ENCODE results near the gene RNF144B.
"Not testable (repeated sequence)": the region's sequence is repeated elsewhere in the genome, so short reads cannot be mapped to it uniquely, and the experiment has no call there.

Gene RNF144B

DNA sequence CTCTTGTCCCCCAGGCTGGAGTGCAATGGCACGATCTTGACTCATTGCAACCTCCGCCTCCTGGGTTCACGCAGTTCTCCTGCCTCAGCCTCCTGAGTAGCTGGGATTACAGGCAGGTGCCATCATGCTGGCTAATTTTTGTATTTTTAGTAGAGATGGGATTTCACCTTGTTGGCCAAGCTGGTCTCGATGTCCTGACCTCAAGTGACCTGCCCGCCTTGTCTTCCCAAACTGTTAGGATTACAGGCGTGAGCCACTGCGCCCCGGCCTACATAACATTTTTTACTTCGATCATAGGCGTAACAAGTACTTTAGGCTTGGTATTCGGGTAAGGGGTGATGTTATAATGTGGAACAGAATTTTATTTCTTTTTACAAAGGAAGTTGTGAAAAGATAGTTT lies 22.5 kb downstream of the RNF144B start:
- not testable (repeated sequence) for H3K4me3 ChIP-seq (ENCODE audit: low read length); H3K27ac ChIP-seq (ENCODE audit: low read depth, low read length); H3K27me3 ChIP-seq (ENCODE audit: insufficient read depth, low read length); H3K36me3 ChIP-seq (ENCODE audit: insufficient read depth, low read length); H3K4me1 ChIP-seq (ENCODE audit: insufficient read depth, low read length); H3K9me3 ChIP-seq (ENCODE audit: insufficient read depth, low read depth, low read length); H3K9ac ChIP-seq (ENCODE audit: low read depth, low read length)
- 96% methylated on average over 11 of the region's 11 CpGs for WGBS

DNA sequence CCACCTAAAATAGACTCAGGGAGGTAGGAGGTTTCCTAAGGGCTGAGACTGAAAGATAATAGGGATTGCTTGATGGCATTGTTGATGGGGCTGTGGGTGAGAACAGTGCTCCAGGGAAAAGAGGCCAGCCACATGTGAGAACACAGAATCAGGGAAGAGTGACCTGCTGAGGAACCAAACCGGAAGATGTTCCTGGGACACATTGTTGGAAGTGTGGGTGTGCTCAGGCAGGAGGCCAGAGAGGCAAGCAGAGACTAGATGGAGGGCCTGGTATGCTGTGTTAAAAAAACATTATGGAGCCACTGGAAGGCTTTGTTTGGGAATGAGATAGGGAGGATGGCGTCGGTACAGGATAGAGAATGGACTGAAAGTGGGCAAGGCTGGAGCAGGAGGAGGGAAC lies 23.3 kb downstream of the RNF144B start:
- Histone ChIP-seq H3K36me3 (ENCODE audit: insufficient read depth, low read length) (no peaks in the 10 kb centered on the region), H3K9ac (ENCODE audit: low read depth, low read length) (no peak overlapping the region), H3K27me3 (ENCODE audit: insufficient read depth, low read length) (no peaks in the 10 kb centered on the region), H3K4me1 (ENCODE audit: insufficient read depth, low read length) (no peaks in the 10 kb centered on the region), H3K9me3 (ENCODE audit: insufficient read depth, low read depth, low read length) (no peaks in the 10 kb centered on the region), H3K27ac (ENCODE audit: low read depth, low read length) (no peak overlapping the region), H3K4me3 (ENCODE audit: low read length) (no peak overlapping the region)
- 85% methylated on average over 3 of the region's 3 CpGs for WGBS

DNA sequence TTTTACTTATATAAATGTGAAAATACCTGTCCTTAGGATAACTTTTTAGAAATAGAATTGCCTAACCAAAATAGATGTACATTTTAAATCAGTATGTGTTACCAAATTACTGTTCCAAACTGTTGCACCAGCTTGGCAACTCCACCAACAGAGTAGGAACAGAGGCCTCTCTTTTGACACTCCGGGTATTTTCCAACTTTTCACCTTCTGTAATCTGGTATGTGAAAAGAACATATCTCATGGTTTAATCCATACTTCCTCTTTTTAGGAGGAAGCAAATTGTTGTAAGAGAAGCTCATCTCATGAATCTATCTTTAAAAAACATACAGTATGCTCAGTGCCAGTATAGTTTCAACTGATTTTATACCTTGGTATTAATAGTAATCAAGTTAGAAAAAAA lies 24.9 kb downstream of the RNF144B start:
- Histone ChIP-seq H3K9me3 (ENCODE audit: insufficient read depth, low read depth, low read length) (no peaks in the 10 kb centered on the region), H3K4me3 (ENCODE audit: low read length) (no peak overlapping the region), H3K4me1 (ENCODE audit: insufficient read depth, low read length) (0 out of 2 replicates have a peak, but pooled peaks cover 4% of the 10 kb centered on the region), H3K27ac (ENCODE audit: low read depth, low read length) (no peak overlapping the region), H3K27me3 (ENCODE audit: insufficient read depth, low read length) (no peaks in the 10 kb centered on the region), H3K9ac (ENCODE audit: low read depth, low read length) (no peak overlapping the region), H3K36me3 (ENCODE audit: insufficient read depth, low read length) (no peaks in the 10 kb centered on the region)
- 100% methylated on average over 1 of the region's 1 CpG for WGBS

DNA sequence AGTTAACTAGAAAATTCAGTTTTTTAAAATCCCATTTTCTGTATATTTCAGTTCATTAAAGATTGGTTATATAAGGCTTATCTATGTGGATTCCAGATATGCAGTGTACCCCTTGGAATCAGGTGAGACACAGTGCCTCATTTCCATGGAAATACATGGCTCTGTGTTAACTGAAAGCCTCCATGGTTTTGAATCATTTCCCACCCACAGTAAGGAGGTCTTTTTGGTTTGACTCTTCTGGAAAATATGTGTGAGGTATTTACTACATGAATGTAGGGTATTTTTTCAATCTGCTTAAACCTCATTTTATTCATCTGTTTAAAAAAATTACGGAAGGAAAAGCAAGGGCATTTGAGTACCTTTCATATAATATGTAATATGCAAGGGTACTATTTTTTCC lies 25.5 kb downstream of the RNF144B start:
- Histone ChIP-seq H3K9ac (ENCODE audit: low read depth, low read length) (no peak overlapping the region), H3K9me3 (ENCODE audit: insufficient read depth, low read depth, low read length) (no peaks in the 10 kb centered on the region), H3K4me3 (ENCODE audit: low read length) (no peak overlapping the region), H3K4me1 (ENCODE audit: insufficient read depth, low read length) (0 out of 2 replicates have a peak, but pooled peaks cover 4% of the 10 kb centered on the region), H3K27ac (ENCODE audit: low read depth, low read length) (no peak overlapping the region), H3K27me3 (ENCODE audit: insufficient read depth, low read length) (no peaks in the 10 kb centered on the region), H3K36me3 (ENCODE audit: insufficient read depth, low read length) (no peaks in the 10 kb centered on the region)
- no CpG with 5 or more reads among the region's 1 CpG for WGBS

DNA sequence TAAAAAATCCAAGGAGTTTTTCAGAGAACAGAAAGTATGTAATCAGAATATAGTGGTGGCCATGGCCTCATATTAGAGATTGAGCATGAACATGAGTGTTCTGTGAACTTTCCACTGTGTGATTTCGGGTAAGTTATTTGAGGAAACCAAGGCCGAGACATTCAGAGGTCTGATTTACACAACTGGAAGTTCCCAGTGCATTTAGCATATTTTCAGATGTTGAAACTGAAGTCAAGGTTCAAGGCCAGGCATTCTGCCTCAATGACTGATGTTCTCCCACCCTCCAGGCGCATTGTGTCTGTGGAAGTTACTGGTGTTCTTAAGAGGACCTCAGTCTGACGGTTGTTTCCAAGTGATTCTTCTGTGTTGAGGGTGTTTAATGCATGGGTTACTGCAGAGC lies 26.2 kb downstream of the RNF144B start:
- Histone ChIP-seq H3K9ac (ENCODE audit: low read depth, low read length) (no peak overlapping the region), H3K36me3 (ENCODE audit: insufficient read depth, low read length) (no peaks in the 10 kb centered on the region), H3K4me3 (ENCODE audit: low read length) (no peak overlapping the region), H3K4me1 (ENCODE audit: insufficient read depth, low read length) (0 out of 2 replicates have a peak, but pooled peaks cover 4% of the 10 kb centered on the region), H3K27me3 (ENCODE audit: insufficient read depth, low read length) (no peaks in the 10 kb centered on the region), H3K9me3 (ENCODE audit: insufficient read depth, low read depth, low read length) (no peaks in the 10 kb centered on the region), H3K27ac (ENCODE audit: low read depth, low read length) (no peak overlapping the region)
- WGBS = 93% methylated on average over 4 of the region's 4 CpGs

DNA sequence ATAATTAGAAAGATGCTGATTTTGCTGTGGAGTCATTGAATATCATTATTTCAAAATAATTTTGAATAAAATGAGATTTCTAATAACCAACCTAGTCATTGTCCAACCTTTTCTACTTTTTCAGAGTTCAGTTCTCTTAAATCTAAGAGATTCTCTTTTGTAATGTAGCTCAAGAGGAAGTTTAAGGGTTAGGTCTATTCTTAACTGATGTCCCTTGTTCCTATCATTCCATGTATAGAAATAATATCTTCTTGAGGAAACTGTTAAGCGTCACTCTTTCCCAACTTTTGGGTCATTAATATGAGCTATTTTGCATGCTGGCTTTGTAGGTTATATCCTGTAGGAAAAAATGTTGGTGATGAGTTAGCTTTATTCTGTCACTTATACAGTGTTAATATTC lies 27.0 kb downstream of the RNF144B start:
- H3K9me3 ChIP-seq (ENCODE audit: insufficient read depth, low read depth, low read length) = no peaks in the 10 kb centered on the region
- H3K9ac ChIP-seq (ENCODE audit: low read depth, low read length) = no peak overlapping the region
- H3K27ac ChIP-seq (ENCODE audit: low read depth, low read length) = no peak overlapping the region
- H3K27me3 ChIP-seq (ENCODE audit: insufficient read depth, low read length) = no peaks in the 10 kb centered on the region
- H3K4me1 ChIP-seq (ENCODE audit: insufficient read depth, low read length) = 0 out of 2 replicates have a peak, but pooled peaks cover 4% of the 10 kb centered on the region
- H3K36me3 ChIP-seq (ENCODE audit: insufficient read depth, low read length) = no peaks in the 10 kb centered on the region
- H3K4me3 ChIP-seq (ENCODE audit: low read length) = no peak overlapping the region
- 100% methylated on average over 1 of the region's 1 CpG for WGBS

DNA sequence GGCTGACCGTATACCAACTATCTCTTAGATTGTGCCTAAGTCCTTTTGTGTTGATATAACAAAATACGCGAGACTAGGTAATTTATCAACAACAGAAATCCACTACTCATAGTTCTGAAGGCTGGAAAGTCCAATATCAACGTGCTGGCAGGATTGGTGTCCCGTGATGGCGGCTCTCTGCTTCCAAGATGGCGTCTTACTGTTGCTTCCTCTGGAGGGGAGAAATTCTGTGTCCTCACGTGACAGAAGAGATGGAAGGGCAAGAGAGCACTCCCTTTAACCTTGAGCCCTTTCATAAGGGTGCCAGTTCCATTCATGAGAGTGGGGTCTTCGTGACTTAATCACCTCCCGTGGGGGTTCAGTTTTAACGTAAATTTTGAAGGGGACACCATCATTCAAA lies 28.1 kb downstream of the RNF144B start:
- H3K4me1 ChIP-seq (ENCODE audit: insufficient read depth, low read length) = 0 out of 2 replicates have a peak, but pooled peaks cover 4% of the 10 kb centered on the region
- H3K27ac ChIP-seq (ENCODE audit: low read depth, low read length) = no peak overlapping the region
- no peaks in the 10 kb centered on the region for H3K9me3 ChIP-seq (ENCODE audit: insufficient read depth, low read depth, low read length)
- 98% methylated on average over 11 of the region's 11 CpGs for whole genome bisulfite sequencing
- H3K27me3 ChIP-seq (ENCODE audit: insufficient read depth, low read length) = no peaks in the 10 kb centered on the region
- H3K4me3 ChIP-seq (ENCODE audit: low read length) = no peak overlapping the region
- no peak overlapping the region for H3K9ac ChIP-seq (ENCODE audit: low read depth, low read length)
- H3K36me3 ChIP-seq (ENCODE audit: insufficient read depth, low read length) = no peaks in the 10 kb centered on the region

DNA sequence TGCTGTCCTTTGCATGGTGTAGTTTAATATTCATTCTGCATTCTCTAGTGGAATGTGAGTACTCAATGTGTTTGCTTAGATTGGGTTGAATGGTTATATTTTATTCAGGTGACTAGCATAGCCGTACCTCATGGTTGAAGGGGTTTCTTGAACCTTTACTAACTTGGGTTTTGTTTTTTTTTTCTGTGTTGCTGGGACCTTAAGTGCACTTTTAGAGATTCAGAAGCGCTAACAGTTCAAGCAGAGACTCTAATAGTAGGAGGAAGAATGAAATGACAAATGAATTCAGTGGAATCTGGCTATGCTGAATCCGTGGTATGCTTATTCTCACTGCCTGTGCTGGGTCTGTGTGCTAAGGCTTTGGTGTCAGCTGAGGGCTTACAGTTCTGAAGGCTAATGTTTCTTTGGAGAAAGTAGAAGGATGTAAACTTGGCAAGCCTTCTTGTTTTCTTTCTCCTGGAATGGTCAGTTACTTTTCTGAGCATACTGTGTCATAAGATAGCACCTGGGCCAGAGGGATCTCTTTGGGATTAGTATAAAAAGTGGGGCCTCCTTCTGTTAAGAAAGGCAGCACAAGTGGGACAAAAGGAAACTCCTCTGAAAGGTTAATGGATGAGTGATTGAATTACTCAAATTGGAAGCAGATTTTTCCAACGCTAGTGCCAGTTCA lies 28.7 kb downstream of the RNF144B start:
- H3K27me3 ChIP-seq (ENCODE audit: insufficient read depth, low read length) = no peaks in the 10 kb centered on the region
- H3K9ac ChIP-seq (ENCODE audit: low read depth, low read length) = no peak overlapping the region
- H3K9me3 ChIP-seq (ENCODE audit: insufficient read depth, low read depth, low read length) = no peaks in the 10 kb centered on the region
- 0 out of 2 replicates have a peak, but pooled peaks cover 4% of the 10 kb centered on the region for H3K4me1 ChIP-seq (ENCODE audit: insufficient read depth, low read length)
- H3K27ac ChIP-seq (ENCODE audit: low read depth, low read length) = no peak overlapping the region
- 87% methylated on average over 4 of the region's 4 CpGs for WGBS
- no peaks in the 10 kb centered on the region for H3K36me3 ChIP-seq (ENCODE audit: insufficient read depth, low read length)
- no peak overlapping the region for H3K4me3 ChIP-seq (ENCODE audit: low read length)

DNA sequence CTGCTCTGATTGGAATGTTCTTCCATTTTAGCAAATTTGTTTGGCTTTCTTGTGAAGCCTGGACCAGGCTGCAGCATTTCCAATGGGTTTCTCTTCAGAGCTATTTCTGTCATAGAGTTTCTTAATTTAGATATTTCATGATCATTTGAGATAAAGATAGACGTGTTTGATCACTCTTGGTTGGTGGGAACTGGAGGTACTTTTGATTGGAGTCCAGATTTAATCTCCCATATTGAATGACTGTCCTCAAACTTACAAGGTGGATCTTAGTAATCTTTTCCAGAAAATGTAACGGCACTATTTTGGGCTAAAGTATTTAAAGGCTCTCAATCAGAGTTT lies 29.2 kb downstream of the RNF144B start:
- H3K4me3 ChIP-seq (ENCODE audit: low read length) = no peak overlapping the region
- H3K9me3 ChIP-seq (ENCODE audit: insufficient read depth, low read depth, low read length) = no peaks in the 10 kb centered on the region
- no peaks in the 10 kb centered on the region for H3K36me3 ChIP-seq (ENCODE audit: insufficient read depth, low read length)
- H3K9ac ChIP-seq (ENCODE audit: low read depth, low read length) = no peak overlapping the region
- no peaks in the 10 kb centered on the region for H3K27me3 ChIP-seq (ENCODE audit: insufficient read depth, low read length)
- 100% methylated on average over 1 of the region's 2 CpGs for WGBS
- H3K27ac ChIP-seq (ENCODE audit: low read depth, low read length) = no peak overlapping the region
- H3K4me1 ChIP-seq (ENCODE audit: insufficient read depth, low read length) = 0 out of 2 replicates have a peak, but pooled peaks cover 4% of the 10 kb centered on the region

DNA sequence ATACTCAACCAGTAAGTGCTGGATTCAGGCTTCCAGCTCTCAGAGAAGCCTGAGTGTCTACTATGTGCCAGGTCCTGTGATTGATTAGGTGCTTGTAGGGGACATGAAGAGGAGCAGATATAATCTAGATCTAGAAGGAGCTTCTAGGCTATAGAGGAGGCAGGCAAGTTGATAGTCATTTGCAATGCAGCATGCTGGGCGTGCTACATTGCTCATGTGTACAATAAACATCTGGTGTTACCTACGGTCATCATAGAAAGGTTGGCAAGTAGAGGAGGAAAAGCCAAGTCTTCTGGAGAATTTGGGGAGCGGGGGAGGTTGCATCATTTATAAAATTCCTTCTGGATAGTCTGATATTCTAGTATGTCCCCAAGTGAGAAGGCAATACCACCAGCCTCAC lies 33.2 kb downstream of the RNF144B start:
- Histone ChIP-seq H3K27me3 (ENCODE audit: insufficient read depth, low read length) (no peaks in the 10 kb centered on the region), H3K4me3 (ENCODE audit: low read length) (no peak overlapping the region), H3K9ac (ENCODE audit: low read depth, low read length) (no peak overlapping the region), H3K9me3 (ENCODE audit: insufficient read depth, low read depth, low read length) (no peaks in the 10 kb centered on the region), H3K36me3 (ENCODE audit: insufficient read depth, low read length) (no peaks in the 10 kb centered on the region), H3K27ac (ENCODE audit: low read depth, low read length) (no peak overlapping the region), H3K4me1 (ENCODE audit: insufficient read depth, low read length) (0 out of 2 replicates have a peak, but pooled peaks cover 4% of the 10 kb centered on the region)
- WGBS = 88% methylated on average over 3 of the region's 3 CpGs

DNA sequence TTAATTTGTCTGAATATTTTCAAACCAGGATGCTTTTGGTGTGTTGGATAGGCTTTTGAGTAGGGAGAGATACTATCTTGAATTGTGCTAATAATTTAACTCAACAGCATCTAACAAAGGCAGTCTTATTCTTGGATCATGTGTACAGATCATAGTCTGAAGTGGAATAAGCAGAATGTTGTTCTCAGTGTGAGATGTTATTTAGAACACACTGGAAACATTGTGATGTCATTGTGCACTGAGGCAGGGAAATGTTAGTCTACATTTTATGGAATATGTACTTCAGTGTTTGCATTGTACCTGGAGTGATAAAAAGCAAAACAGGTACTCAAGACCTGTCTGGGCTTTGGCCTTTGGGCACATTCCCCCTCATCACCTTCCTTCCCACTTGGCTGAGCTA lies 35.0 kb downstream of the RNF144B start:
- Histone ChIP-seq H3K9me3 (ENCODE audit: insufficient read depth, low read depth, low read length) (no peaks in the 10 kb centered on the region), H3K4me3 (ENCODE audit: low read length) (no peak overlapping the region), H3K9ac (ENCODE audit: low read depth, low read length) (no peak overlapping the region), H3K27ac (ENCODE audit: low read depth, low read length) (no peak overlapping the region), H3K27me3 (ENCODE audit: insufficient read depth, low read length) (no peaks in the 10 kb centered on the region), H3K4me1 (ENCODE audit: insufficient read depth, low read length) (no peaks in the 10 kb centered on the region), H3K36me3 (ENCODE audit: insufficient read depth, low read length) (no peaks in the 10 kb centered on the region)

DNA sequence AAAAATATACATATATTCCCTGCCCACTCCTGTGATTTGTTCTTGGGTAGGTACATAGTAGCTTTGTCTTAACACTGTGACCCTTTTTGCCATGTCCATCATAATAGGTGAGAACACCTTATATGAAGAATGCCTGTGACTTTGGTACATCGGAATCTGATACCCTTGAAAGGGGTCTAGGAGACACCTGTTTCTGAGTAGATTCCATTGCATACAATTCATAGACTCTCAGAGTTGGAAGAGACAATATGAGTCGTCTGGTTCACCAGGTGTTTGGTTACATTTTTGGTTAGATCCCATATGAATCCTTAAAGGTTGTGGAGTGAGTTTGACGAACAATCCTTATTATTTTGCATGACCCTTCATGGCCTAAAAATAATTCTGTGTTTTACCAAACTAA lies 36.3 kb downstream of the RNF144B start:
- Histone ChIP-seq H3K27ac (ENCODE audit: low read depth, low read length) (no peak overlapping the region), H3K4me3 (ENCODE audit: low read length) (no peak overlapping the region), H3K36me3 (ENCODE audit: insufficient read depth, low read length) (no peaks in the 10 kb centered on the region), H3K4me1 (ENCODE audit: insufficient read depth, low read length) (no peaks in the 10 kb centered on the region), H3K9ac (ENCODE audit: low read depth, low read length) (no peak overlapping the region), H3K27me3 (ENCODE audit: insufficient read depth, low read length) (no peaks in the 10 kb centered on the region), H3K9me3 (ENCODE audit: insufficient read depth, low read depth, low read length) (no peaks in the 10 kb centered on the region)
- 96% methylated on average over 2 of the region's 3 CpGs for WGBS

Measured in HUES64 (cell line).